HepG2 (cell line): ENCODE data around the gene SHC3. TPM values are rescaled to one million over a fixed set of nuclear protein-coding genes. Genes with fewer than 3 reads are reported as not detected.

Source experiments
- ATAC-seq: fragments of 200-7000 bp; cut with Tn5 transposase; 3 replicates; pipeline ENCODE4 v1.9.1; 2020; ENCODE audit warnings: mild to moderate bottlenecking, moderate library complexity
- BruUV-seq: library from RNA; stranded (reverse); fragments of 400-500 nt; replicated peaks from 2 replicates; lab custom pipeline; 2021; lab: Mats Ljungman, UMichigan
- CTCF ChIA-PET: fragments of 300-600 bp; formaldehyde crosslinking; extraction: SDS; loops from one replicate; lab custom pipeline; 2021; ENCODE audit warnings: low total read pairs, inconsistent platforms, low intra/inter-chr PET ratio; lab: Yijun Ruan, JAX
- POLR2A ChIA-PET: fragments of 350-600 bp; sonication (Branson Sonifier 250); formaldehyde crosslinking; loops from one replicate; lab custom pipeline; 2020; ENCODE audit warnings: antibody characterized with exemption, inconsistent platforms; lab: Yijun Ruan, JAX
- DNase-seq: peaks from one replicate; pipeline ENCODE4 v3.0.0-alpha.2; 2015; ENCODE audit warnings: low spot score
- FAIRE-seq: peaks from 3 replicates; lab custom pipeline; 2011; peaks lifted over from hg19 to GRCh38; lab: Jason Lieb, UNC
- H2AFZ ChIP-seq: one replicate; pipeline ENCODE4 v1.6.1; 2011; ENCODE audit warnings: low read length, inconsistent platforms
- H3K27ac ChIP-seq: fragments of 300-600 bp; 3 replicates; pipeline ENCODE4 v1.8.0; 2011; ENCODE audit warnings: mixed run types, mild to moderate bottlenecking, mixed read lengths, low read length, inconsistent platforms; ENCODE audit not compliant: insufficient read depth; ENCODE audit errors: extremely low read length
- H3K27me3 ChIP-seq, 2 experiments: fragments of 200-600 bp in 1 of 2; 2 replicates in 1 of 2; 3 replicates in 1 of 2; pipeline versions ENCODE4 v1.6.0 to v1.8.0; 2011; ENCODE audit warnings: low read length in 2 of 2, mild to moderate bottlenecking in 2 of 2, moderate library complexity in 2 of 2, inconsistent platforms in 1 of 2; ENCODE audit not compliant: insufficient read depth in 2 of 2, control insufficient read depth in 1 of 2
- H3K36me3 ChIP-seq, 2 experiments: fragments of 200-600 bp in 1 of 2; replicated peaks in 1 of 2; 2 replicates in 1 of 2; 3 replicates in 1 of 2; pipeline versions ENCODE4 v1.5.1 to v1.8.0; 2011; ENCODE audit warnings: low read length in 2 of 2, inconsistent platforms in 1 of 2; ENCODE audit not compliant: insufficient read depth in 2 of 2, control insufficient read depth in 1 of 2
- H3K4me1 ChIP-seq: 2 replicates; pipeline ENCODE4 v1.5.1; 2012; ENCODE audit warnings: low read length, inconsistent platforms; ENCODE audit not compliant: insufficient read depth
- H3K4me2 ChIP-seq: 2 replicates; pipeline ENCODE4 v1.6.0; 2011; ENCODE audit warnings: low read depth, low read length, inconsistent platforms
- H3K4me3 ChIP-seq, 3 experiments: fragments of 200-600 bp in 1 of 3; sonication (generic), shearing (Covaris generic) in 1 of 3; replicated peaks in 1 of 3; 2 replicates each; pipeline ENCODE4 v1.5.1; 2011 to 2016; ENCODE audit warnings: low read length in 3 of 3, inconsistent platforms in 2 of 3, low read depth in 2 of 3, mild to moderate bottlenecking in 2 of 3, control low read depth in 1 of 3, mixed read lengths in 1 of 3; ENCODE audit not compliant: insufficient read depth in 1 of 3
- H3K79me2 ChIP-seq: one replicate; pipeline ENCODE4 v1.6.1; 2011; ENCODE audit warnings: low read length, inconsistent platforms; ENCODE audit not compliant: insufficient read depth
- H3K9ac ChIP-seq: 2 replicates; pipeline ENCODE4 v1.6.0; 2011; ENCODE audit warnings: mild to moderate bottlenecking, low read depth, low read length, inconsistent platforms; ENCODE audit not compliant: insufficient read depth
- H3K9me3 ChIP-seq: 2 replicates; pipeline ENCODE4 v1.5.1; 2012; ENCODE audit warnings: mild to moderate bottlenecking, low read length
- H4K20me1 ChIP-seq: 2 replicates; pipeline ENCODE4 v1.6.0; 2011; ENCODE audit warnings: inconsistent platforms, mild to moderate bottlenecking, low read length, moderate library complexity; ENCODE audit not compliant: insufficient read depth
- AFF4 ChIP-seq: sonication (generic); formaldehyde crosslinking; IDR thresholded peaks from 2 replicates; pipeline ENCODE4 v1.4.0; 2020; ENCODE audit warnings: missing genetic modification reagents
- ARID2 ChIP-seq: sonication (generic); formaldehyde crosslinking; IDR thresholded peaks from 2 replicates; pipeline ENCODE4 v1.8.1; 2022; ENCODE audit warnings: mild to moderate bottlenecking, missing genetic modification reagents, borderline replicate concordance
- MIER2 ChIP-seq: IDR thresholded peaks from 2 replicates; pipeline ENCODE4 v1.6.1; 2016; ENCODE audit warnings: missing biosample characterization, missing genetic modification reagents
- NCOA2 ChIP-seq: sonication (generic); formaldehyde crosslinking; IDR thresholded peaks from 2 replicates; pipeline ENCODE4 v1.8.0; 2022; ENCODE audit warnings: inconsistent platforms
- RFXANK ChIP-seq: IDR thresholded peaks from 2 replicates; pipeline ENCODE4 v1.6.1; 2016
- SALL1 ChIP-seq: sonication (generic); formaldehyde crosslinking; IDR thresholded peaks from 2 replicates; pipeline ENCODE4 v1.8.0; 2022; ENCODE audit warnings: mild to moderate bottlenecking, missing genetic modification reagents
- ZBTB7A ChIP-seq: sonication (generic); formaldehyde crosslinking; IDR thresholded peaks from 2 replicates; pipeline ENCODE4 v1.8.0; 2022; ENCODE audit warnings: mild to moderate bottlenecking, missing genetic modification reagents
- ZNF138 ChIP-seq: sonication (generic); formaldehyde crosslinking; IDR thresholded peaks from 2 replicates; pipeline ENCODE4 v1.5.0; 2020; ENCODE audit warnings: mild to moderate bottlenecking, low read depth, missing genetic modification reagents
- ZNF232 ChIP-seq: sonication (generic); formaldehyde crosslinking; IDR thresholded peaks from 2 replicates; pipeline ENCODE4 v1.4.0; 2020; ENCODE audit warnings: missing genetic modification reagents, borderline replicate concordance
- ZNF543 ChIP-seq: sonication (generic); formaldehyde crosslinking; IDR thresholded peaks from 2 replicates; pipeline ENCODE4 v1.4.0; 2020; ENCODE audit warnings: mild to moderate bottlenecking, missing genetic modification reagents
- ZNF564 ChIP-seq: sonication (generic); formaldehyde crosslinking; IDR thresholded peaks from 2 replicates; pipeline ENCODE4 v1.8.1; 2023; ENCODE audit warnings: mild to moderate bottlenecking, missing genetic modification reagents
- ZNF776 ChIP-seq: sonication (generic); formaldehyde crosslinking; IDR thresholded peaks from 2 replicates; pipeline ENCODE4 v1.4.0; 2020; ENCODE audit warnings: mild to moderate bottlenecking, missing genetic modification reagents
- ZNF878 ChIP-seq: sonication (generic); formaldehyde crosslinking; IDR thresholded peaks from 2 replicates; pipeline ENCODE4 v1.8.1; 2023; ENCODE audit warnings: mild to moderate bottlenecking, missing genetic modification reagents, moderate library complexity
- WGBS: methylation state at CpG from one replicate; pipeline ENCODE4 v1.1.6; 2017; ENCODE audit warnings: low lambda C conversion rate; 5-methylcytosine and 5-hydroxymethylcytosine counted together
- in situ Hi-C: cut with HindIII; loops from 2 replicates; pipeline ENCODE4 v1.10.0; 2017; ENCODE audit warnings: low pct_unique_long_range_greater_than_20kb; ENCODE audit not compliant: extremely low pct_ligation_motif_present
- intact Hi-C: fragments of 100-400 bp; cut with micrococcal nuclease; formaldehyde crosslinking; loops from one replicate; pipeline ENCODE4 v1.10.0; 2022; ENCODE audit not compliant: unreplicated experiment
- polyA plus RNA-seq, 8 experiments: library from polyadenylated mRNA; depleted of rRNA in 3 of 8; stranded (reverse) in 7 of 8; unstranded in 1 of 8; fragments of >200 nt; fragmentation: Illumina TruSeq in 4 of 8; extraction: Trizol in 4 of 8; gene quantifications; 2 replicates each; pipeline versions ENCODE4 v1.2.1 to v1.2.3, GENCODE V29; 2011 to 2016; ENCODE audit warnings: low read depth in 4 of 8, missing spikeins in 1 of 8, mixed read lengths in 1 of 8; ENCODE audit not compliant: insufficient read depth in 1 of 8
- total RNA-seq, 5 experiments: library from RNA; depleted of rRNA; stranded (reverse); fragments of >200 nt; fragmentation: Illumina TruSeq; extraction: Trizol; gene quantifications; 2 replicates each; pipeline ENCODE4 v1.2.3, GENCODE V29; 2016; ENCODE audit warnings: low read depth in 1 of 5
- TF ChIP-seq, protein P1 (sequence below): conservative IDR thresholded peaks from 2 replicates; pipeline ENCODE4 v1.6.1; 2018; ENCODE audit warnings: missing genetic modification reagents

Gene SHC3
- total and polyA plus RNA-seq, 2 of the 13 experiments (the other 11 are each of a cell fraction or from before 2014, with no cell fraction given) = 0.09 to 0.89 TPM

GRCh38 chr9:89174291-89174690 is 4.3 kb downstream of the SHC3 start:
- no peak overlapping the region for H3K4me3 ChIP-seq
- H3K27me3 ChIP-seq = peaks cover 5 to 33% of the 10 kb centered on the region in 2 experiments; a peak in 4 of 5 replicates
- WGBS = 15% methylated on average over 6 of the region's 6 CpGs
- no peaks in the 10 kb centered on the region for H3K9me3 ChIP-seq
- POLR2A ChIA-PET = no interaction called here
- CTCF ChIA-PET = no interaction called here
- no TSS peak for BruUV-seq
- FAIRE-seq = no peak
- intact Hi-C loops = no loop called here
- H3K79me2 ChIP-seq = no peaks in the 10 kb centered on the region
- no peak overlapping the region for H3K4me2 ChIP-seq
- no peaks in the 10 kb centered on the region for H4K20me1 ChIP-seq
- TF ChIP-seq ZNF878 (CRISPR knock-in tag) (no peak), ZNF543 (CRISPR knock-in tag) (no peak), ARID2 (CRISPR knock-in tag) (no peak), RFXANK (no peak), MIER2 (CRISPR knock-in tag) (no peak), ZNF232 (no peak), SALL1 (CRISPR knock-in tag) (no peak), ZNF564 (CRISPR knock-in tag) (no peak), NCOA2 (CRISPR knock-in tag) (no peak), ZNF776 (CRISPR knock-in tag) (no peak), ZBTB7A (CRISPR knock-in tag) (no peak), ZNF138 (CRISPR knock-in tag) (no peak), AFF4 (CRISPR knock-in tag) (no peak)
- TF ChIP-seq, protein P1, sequence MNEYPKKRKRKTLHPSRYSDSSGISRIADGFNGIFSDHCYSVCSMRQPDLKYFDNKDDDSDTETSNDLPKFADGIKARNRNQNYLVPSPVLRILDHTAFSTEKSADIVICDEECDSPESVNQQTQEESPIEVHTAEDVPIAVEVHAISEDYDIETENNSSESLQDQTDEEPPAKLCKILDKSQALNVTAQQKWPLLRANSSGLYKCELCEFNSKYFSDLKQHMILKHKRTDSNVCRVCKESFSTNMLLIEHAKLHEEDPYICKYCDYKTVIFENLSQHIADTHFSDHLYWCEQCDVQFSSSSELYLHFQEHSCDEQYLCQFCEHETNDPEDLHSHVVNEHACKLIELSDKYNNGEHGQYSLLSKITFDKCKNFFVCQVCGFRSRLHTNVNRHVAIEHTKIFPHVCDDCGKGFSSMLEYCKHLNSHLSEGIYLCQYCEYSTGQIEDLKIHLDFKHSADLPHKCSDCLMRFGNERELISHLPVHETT (CRISPR knock-in tag) = no peak
- H3K4me1 ChIP-seq = peaks cover 16% of the 10 kb centered on the region
- H3K27ac ChIP-seq = no peak overlapping the region
- no peak for ATAC-seq
- H3K9ac ChIP-seq = no peak overlapping the region
- H2AFZ ChIP-seq = no peak overlapping the region
- H3K36me3 ChIP-seq = no peaks in the 10 kb centered on the region
- no peak for DNase-seq
- in situ Hi-C loops = no loop called here
